Embryonic facial prominence (tissue), 1 donor: Measurements from ENCODE around the gene RAD51AP1.

Experiments
- DNase-seq: peaks from one replicate; pipeline ENCODE4 v3.0.0-alpha.2; 2016; ENCODE audit errors: extremely low spot score

RAD51AP1 gene

GRCh38 chr12:4545195-4545594, 6.5 kb downstream of the RAD51AP1 start:
- no peak for DNase-seq

GRCh38 chr12:4552191-4552590, 13.5 kb downstream of the RAD51AP1 start:
- no peak for DNase-seq

- DNase-seq, result no peak
Measured at GRCh38 chr12:4553943-4554342, 15.3 kb downstream of the RAD51AP1 start.

GRCh38 chr12:4555804-4556203, 17.1 kb downstream of the RAD51AP1 start:
- DNase-seq, result no peak

- DNase-seq, result no peak
Measured at GRCh38 chr12:4556735-4557530, 18.2 kb downstream of the RAD51AP1 start.

- DNase-seq, result no peak
Measured at GRCh38 chr12:4557586-4557985, 18.9 kb downstream of the RAD51AP1 start.

- no peak for DNase-seq
Measured at GRCh38 chr12:4558171-4558570, 19.5 kb downstream of the RAD51AP1 start.

- DNase-seq, result no peak
Measured at GRCh38 chr12:4562034-4562657, 23.5 kb downstream of the RAD51AP1 start, which contains the start of gene DYRK4. TSS of gene DYRK4 (plus strand) at chr12:4562208. CDS start at chr12:4562246, 38 bp downstream.

GRCh38 chr12:4563336-4563735, 24.6 kb downstream of the RAD51AP1 start:
- DNase-seq, result no peak

GRCh38 chr12:4564818-4565217, 26.1 kb downstream of the RAD51AP1 start:
- no peak for DNase-seq

- DNase-seq, result no peak
Measured at GRCh38 chr12:4566474-4566873, 27.8 kb downstream of the RAD51AP1 start.

GRCh38 chr12:4567073-4567881, 28.6 kb downstream of the RAD51AP1 start:
- no peak for DNase-seq

GRCh38 chr12:4569261-4569660, 30.6 kb downstream of the RAD51AP1 start:
- no peak for DNase-seq

- no peak for DNase-seq
Measured at GRCh38 chr12:4572680-4573079, 34.0 kb downstream of the RAD51AP1 start.

- DNase-seq, result no peak
Measured at GRCh38 chr12:4579305-4580102, 40.8 kb downstream of the RAD51AP1 start.

GRCh38 chr12:4580281-4580688, 41.6 kb downstream of the RAD51AP1 start:
- no peak for DNase-seq

- no peak for DNase-seq
Measured at GRCh38 chr12:4584281-4584680, 45.6 kb downstream of the RAD51AP1 start.

GRCh38 chr12:4584896-4585295, 46.2 kb downstream of the RAD51AP1 start:
- no peak for DNase-seq

GRCh38 chr12:4586500-4586899, 47.8 kb downstream of the RAD51AP1 start:
- DNase-seq, result no peak

GRCh38 chr12:4587108-4587507, 48.4 kb downstream of the RAD51AP1 start:
- DNase-seq, result no peak

GRCh38 chr12:4588916-4589315, 50.2 kb downstream of the RAD51AP1 start:
- DNase-seq, result no peak

GRCh38 chr12:4589941-4590340, 51.3 kb downstream of the RAD51AP1 start:
- DNase-seq, result no peak
